Panc1 (cell line): Measurements from ENCODE around the gene GPR15.

Experiments
- CTCF ChIP-seq: fragments of 450-650 bp; IDR thresholded peaks from 2 replicates; pipeline ENCODE4 v1.5.1; 2017; ENCODE audit warnings: mild to moderate bottlenecking
- POLR2AphosphoS5 ChIP-seq: IDR thresholded peaks from 2 replicates; pipeline ENCODE4 v1.6.1; 2012; ENCODE audit warnings: mild to moderate bottlenecking, low read depth, low read length, moderate library complexity

DNA sequence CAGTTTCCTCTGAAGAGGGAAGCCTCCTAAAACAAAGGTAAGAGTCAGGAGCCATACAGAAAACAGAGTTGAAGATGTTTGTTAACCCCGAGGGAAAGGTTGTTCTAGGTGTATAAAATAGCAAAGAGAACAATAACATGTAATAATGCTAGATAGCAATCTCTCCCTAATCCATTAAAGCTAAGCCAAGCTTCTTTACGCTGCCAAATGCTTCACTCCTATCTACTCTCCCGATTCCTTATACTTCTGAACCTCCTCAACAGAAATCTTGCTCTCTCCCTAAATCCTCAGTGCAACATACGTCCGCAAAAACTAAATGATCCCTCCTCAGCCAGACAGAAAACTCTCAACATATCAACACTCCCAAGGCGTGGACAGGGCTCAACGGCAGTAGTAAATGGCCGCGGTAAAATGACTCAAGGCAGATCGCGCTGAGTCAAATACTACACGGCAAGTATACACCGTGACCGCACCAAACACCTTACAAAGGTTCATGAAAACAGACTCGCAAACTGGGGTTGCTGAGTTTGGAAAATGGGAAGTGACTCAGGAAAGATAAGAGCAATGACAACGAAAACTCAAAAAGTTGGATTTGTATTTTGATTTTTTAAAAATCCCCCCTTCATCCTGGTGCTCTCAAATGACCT, 9.8 kb upstream of the GPR15 start:
- TF ChIP-seq CTCF (no peak), POLR2AphosphoS5 (no peak)
